Ovary (tissue), 3 donors: Measurements from ENCODE around the gene NAP1L5.

Source experiments
- POLR2A ChIP-seq: fragments of 450-650 bp; IDR thresholded peaks from one replicate; pipeline ENCODE4 v1.6.1; 2017; ENCODE audit warnings: antibody characterized with exemption, mild to moderate bottlenecking, moderate library complexity
- TF ChIP-seq, protein P1 (sequence below), 3 donors: fragments of 450-650 bp in 2 of 3; fragments of 200-600 bp in 1 of 3; IDR thresholded peaks; one replicate each; pipeline versions ENCODE4 v1.5.1 to v1.8.0; 2016 to 2022; ENCODE audit warnings: antibody characterized with exemption in 3 of 3, mild to moderate bottlenecking in 1 of 3
- donor health status: DM: no; HTN: no; CAD: no.

DNA sequence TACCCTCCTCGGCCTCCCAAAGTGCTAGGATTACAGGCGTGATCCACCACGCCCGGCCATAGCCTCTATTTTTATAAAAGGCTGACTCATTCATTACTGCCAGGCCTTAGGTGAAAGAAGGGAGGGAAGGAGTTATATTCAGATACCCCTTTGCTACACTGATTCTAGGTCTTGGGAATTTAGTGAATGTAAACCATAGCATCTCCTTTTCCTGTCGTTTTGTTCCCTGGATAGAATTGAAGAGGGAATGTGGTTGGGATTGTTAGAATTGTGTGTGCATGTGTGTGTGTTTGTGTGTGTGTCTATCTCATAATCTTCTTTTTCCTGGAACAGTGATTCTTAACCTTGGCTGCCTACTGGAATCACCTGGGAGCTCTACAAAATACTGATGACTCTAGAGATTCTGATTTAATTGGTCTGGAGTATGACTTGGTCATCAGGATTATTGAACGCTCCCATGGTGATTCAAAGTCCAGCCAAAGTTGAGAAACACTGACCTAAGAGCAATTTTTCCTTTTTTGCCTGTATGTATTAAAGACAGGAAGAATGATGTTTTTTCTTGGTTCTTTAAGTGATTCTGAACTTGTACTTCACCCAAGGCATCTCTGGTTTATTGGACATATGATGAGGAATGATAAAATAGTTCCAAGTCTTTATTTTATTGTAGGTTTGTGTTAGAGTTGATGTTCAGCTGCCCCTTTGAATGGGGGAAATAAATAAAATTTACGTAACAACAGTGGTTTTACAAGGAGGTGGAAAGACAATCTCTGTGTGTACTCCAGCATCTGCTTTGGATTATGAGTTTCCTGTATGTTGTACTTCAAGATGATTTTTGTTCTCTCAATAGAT, 37.0 kb downstream of the NAP1L5 start:
- TF ChIP-seq, protein P1, sequence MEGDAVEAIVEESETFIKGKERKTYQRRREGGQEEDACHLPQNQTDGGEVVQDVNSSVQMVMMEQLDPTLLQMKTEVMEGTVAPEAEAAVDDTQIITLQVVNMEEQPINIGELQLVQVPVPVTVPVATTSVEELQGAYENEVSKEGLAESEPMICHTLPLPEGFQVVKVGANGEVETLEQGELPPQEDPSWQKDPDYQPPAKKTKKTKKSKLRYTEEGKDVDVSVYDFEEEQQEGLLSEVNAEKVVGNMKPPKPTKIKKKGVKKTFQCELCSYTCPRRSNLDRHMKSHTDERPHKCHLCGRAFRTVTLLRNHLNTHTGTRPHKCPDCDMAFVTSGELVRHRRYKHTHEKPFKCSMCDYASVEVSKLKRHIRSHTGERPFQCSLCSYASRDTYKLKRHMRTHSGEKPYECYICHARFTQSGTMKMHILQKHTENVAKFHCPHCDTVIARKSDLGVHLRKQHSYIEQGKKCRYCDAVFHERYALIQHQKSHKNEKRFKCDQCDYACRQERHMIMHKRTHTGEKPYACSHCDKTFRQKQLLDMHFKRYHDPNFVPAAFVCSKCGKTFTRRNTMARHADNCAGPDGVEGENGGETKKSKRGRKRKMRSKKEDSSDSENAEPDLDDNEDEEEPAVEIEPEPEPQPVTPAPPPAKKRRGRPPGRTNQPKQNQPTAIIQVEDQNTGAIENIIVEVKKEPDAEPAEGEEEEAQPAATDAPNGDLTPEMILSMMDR (IDR thresholded peaks at IDR 0.05): no peak
- no peak for TF ChIP-seq POLR2A
